SU-DHL-6 (cell line): ENCODE measurements around the gene ARHGAP8.

Experiments
- CTCF ChIP-seq: fragments of 200-600 bp; sonication (generic); IDR thresholded peaks from one replicate; pipeline ENCODE4 v1.5.1; 2017; ENCODE audit warnings: antibody characterized with exemption, mild to moderate bottlenecking, low read length, moderate library complexity; ENCODE audit not compliant: insufficient read depth, poor library complexity, severe bottlenecking
- EZH2phosphoT487 ChIP-seq: fragments of 200-600 bp; sonication (generic), shearing (Covaris generic); conservative IDR thresholded peaks from 2 replicates; pipeline ENCODE4 v1.6.1; 2018; ENCODE audit warnings: mild to moderate bottlenecking, antibody characterized with exemption, low read length, moderate library complexity, mixed read lengths

DNA sequence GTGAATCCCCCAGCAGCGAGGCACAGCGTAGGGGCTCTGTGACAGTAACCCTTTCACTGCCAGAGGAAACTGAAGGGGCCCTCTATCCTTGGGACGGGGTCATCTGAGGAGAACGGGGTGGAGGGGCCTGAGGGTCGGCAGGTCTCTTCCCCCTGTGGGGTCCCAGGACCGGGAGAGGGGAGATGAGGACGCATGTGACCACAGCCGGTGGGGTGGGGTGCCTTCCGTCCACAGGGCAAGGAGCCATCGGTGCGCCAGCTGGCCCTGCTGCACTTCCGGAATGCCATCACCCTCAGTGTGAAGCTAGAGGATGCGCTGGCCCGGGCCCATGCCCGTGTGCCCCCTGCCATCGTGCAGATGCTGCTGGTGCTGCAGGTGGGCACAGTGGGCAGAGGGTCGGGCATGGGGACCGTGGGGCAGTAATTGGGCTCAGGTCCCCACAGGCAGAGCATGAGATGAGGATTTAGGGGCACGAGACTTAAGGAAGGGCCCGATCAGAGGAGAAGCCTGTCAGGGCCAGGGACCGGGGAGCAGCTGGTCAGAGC is 20.3 kb upstream of the ARHGAP8 start:
- no peak for TF ChIP-seq CTCF
- TF ChIP-seq EZH2phosphoT487, result no peak
